Breast epithelium (tissue), 4 donors: ENCODE results near the gene EXOC3L1. TPM values are rescaled to one million over a fixed set of nuclear protein-coding genes. Genes with fewer than 3 reads are reported as not detected.

Experiments
- DNase-seq, 2 donors: peaks; one replicate each; pipeline ENCODE4 v3.0.0-alpha.2; 2019; ENCODE audit warnings: low spot score in 2 of 2
- H3K27ac ChIP-seq, 2 donors: fragments of 200-600 bp; sonication (generic) in 1 of 2; one replicate each; pipeline ENCODE4 v1.5.1; 2016 to 2019; ENCODE audit warnings: mild to moderate bottlenecking in 1 of 2
- H3K27me3 ChIP-seq, 2 donors: fragments of 200-600 bp; sonication (generic) in 1 of 2; one replicate each; pipeline versions ENCODE4 v1.5.1 to v1.6.0; 2017 to 2019; ENCODE audit warnings: control low read depth in 1 of 2, mild to moderate bottlenecking in 1 of 2
- H3K36me3 ChIP-seq: fragments of 200-600 bp; one replicate; pipeline ENCODE4 v1.5.1; 2019
- H3K4me1 ChIP-seq, 2 donors: fragments of 200-600 bp; sonication (generic); one replicate each; pipeline ENCODE4 v1.5.1; 2016 to 2019; ENCODE audit warnings: control low read depth in 1 of 2
- H3K4me3 ChIP-seq, 3 donors: fragments of 200-600 bp; sonication (generic); 1 replicate in 2 of 3; 2 replicates in 1 of 3; pipeline ENCODE4 v1.5.1; 2016 to 2019; ENCODE audit warnings: mild to moderate bottlenecking in 3 of 3, moderate library complexity in 2 of 3
- H3K9me3 ChIP-seq, 2 donors: fragments of 200-600 bp; sonication (generic) in 1 of 2; one replicate each; pipeline ENCODE4 v1.5.1; 2016 to 2019; ENCODE audit warnings: control low read depth in 1 of 2
- CTCF ChIP-seq, 3 donors: fragments of 450-650 bp; IDR thresholded peaks; one replicate each; pipeline ENCODE4 v1.5.1; 2016 to 2017; ENCODE audit warnings: antibody characterized with exemption in 3 of 3, mild to moderate bottlenecking in 3 of 3, moderate library complexity in 3 of 3
- POLR2A ChIP-seq: fragments of 450-650 bp; IDR thresholded peaks from one replicate; pipeline ENCODE4 v1.6.1; 2016; ENCODE audit warnings: antibody characterized with exemption, mild to moderate bottlenecking, moderate library complexity
- POLR2AphosphoS5 ChIP-seq, 3 donors: sonication (generic); formaldehyde crosslinking; IDR thresholded peaks; one replicate each; pipeline ENCODE4 v1.6.1; 2017; ENCODE audit warnings: antibody characterized with exemption in 3 of 3
- intact Hi-C: fragments of 100-400 bp; cut with DNase I; formaldehyde crosslinking; loops from one replicate; pipeline ENCODE4 v1.15.1; 2023; ENCODE audit warnings: low total_unique reads
- total RNA-seq, 3 donors: library from RNA; depleted of rRNA; stranded (reverse); fragments of >200 nt; gene quantifications; one replicate each; pipeline ENCODE4 v1.1.0, GENCODE V29; 2016

Gene EXOC3L1
- total RNA-seq, 3 donors from 2014 or later, result 1.1 to 3.6 (median 2.2) TPM

GRCh38 chr16:67173323-67173722 is 16.6 kb downstream of the EXOC3L1 start:
- no peak for DNase-seq
- intact Hi-C loops, result loop anchor here (10.0 kb wide), 1 partner anchor 241 kb away; the partner anchor contains the start of gene ZDHHC1
- no peaks in the 10 kb centered on the region for H3K9me3 ChIP-seq
- no peaks in the 10 kb centered on the region for H3K36me3 ChIP-seq
- peak overlapping the region; percentile 37 to 75 (median 59) for H3K4me3 ChIP-seq
- TF ChIP-seq CTCF (IDR thresholded peaks at IDR 0.05) (no peak), POLR2AphosphoS5 (IDR thresholded peaks at IDR 0.05) (no peak), POLR2A (no peak)
- H3K4me1 ChIP-seq, result peaks cover 5 to 16% of the 10 kb centered on the region in 2 donors
- H3K27me3 ChIP-seq, result no peaks in the 10 kb centered on the region
- H3K27ac ChIP-seq, result peak overlapping the region; percentile 89 to 96

- no peaks in the 10 kb centered on the region for H3K27me3 ChIP-seq
- peak in 1 of 3 donors; percentile 18 for TF ChIP-seq POLR2AphosphoS5 (IDR thresholded peaks at IDR 0.05)
- TF ChIP-seq CTCF (IDR thresholded peaks at IDR 0.05), result no peak
- H3K36me3 ChIP-seq, result no peaks in the 10 kb centered on the region
- intact Hi-C loops, result loop anchor here (10.0 kb wide), 1 partner anchor 244 kb away; the partner anchor contains the start of gene ZDHHC1
- H3K4me1 ChIP-seq, result peaks cover 5 to 11% of the 10 kb centered on the region in 2 donors
- peak overlapping the region; percentile 41 to 76 (median 57) for H3K4me3 ChIP-seq
- peak overlapping the region; percentile 95 for H3K27ac ChIP-seq
- no peak for DNase-seq
- H3K9me3 ChIP-seq, result no peaks in the 10 kb centered on the region
Measured at GRCh38 chr16:67170949-67171649, 18.8 kb downstream of the EXOC3L1 start.

DNA sequence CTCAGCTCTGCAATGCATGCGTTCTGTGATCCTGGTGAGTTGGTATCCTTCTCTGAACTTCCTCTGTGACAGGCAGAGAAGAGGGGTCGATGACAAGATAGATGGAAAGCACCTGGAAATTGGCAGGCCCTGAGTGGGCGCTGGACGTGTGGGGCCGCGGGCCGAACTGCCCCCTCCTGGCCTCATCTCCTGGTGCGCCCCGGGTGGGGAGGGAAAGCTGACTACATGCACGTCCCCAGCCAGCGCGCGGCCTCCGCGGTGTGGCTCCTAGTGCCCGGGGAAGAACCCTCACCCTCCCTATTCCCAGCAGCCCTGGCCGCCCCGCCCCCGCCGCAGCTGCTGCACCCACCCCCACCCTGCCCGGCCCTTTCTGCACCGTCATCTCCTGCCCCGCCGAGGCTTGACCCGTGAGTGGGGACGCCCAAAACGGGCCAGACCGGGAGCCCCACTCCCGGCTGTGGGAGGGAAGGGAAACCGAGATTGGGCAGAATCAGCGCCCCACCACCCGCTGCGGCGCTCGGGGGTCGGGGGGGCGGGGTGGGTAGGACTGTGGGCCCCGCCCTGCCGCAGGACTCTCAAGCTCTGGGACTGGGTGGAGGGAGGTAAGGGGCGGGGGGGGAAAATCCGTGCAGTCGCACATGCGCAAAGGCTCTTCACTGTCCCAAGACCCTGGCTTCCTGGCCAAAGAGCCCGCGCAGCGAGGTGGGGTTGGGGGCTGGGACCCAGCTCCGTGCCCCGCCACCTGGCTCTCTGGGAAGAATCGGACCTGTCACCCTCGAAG is 19.6 kb downstream of the EXOC3L1 start, which contains the start of gene NOL3:
NOL3 (plus strand) TSS at position 371 of the 781 bp plus-strand sequence.
- no peaks in the 10 kb centered on the region for H3K9me3 ChIP-seq
- H3K27me3 ChIP-seq, result no peaks in the 10 kb centered on the region
- peak within 1 kb of the TSS; percentile 41 to 76 (median 57) for H3K4me3 ChIP-seq
- DNase-seq, result peak; percentile 76 to 84
- intact Hi-C loops, result loop anchor here (10.0 kb wide), 1 partner anchor 244 kb away; the partner anchor contains the start of gene ZDHHC1
- H3K27ac ChIP-seq, result peak within 1 kb of the TSS; percentile 95
- H3K4me1 ChIP-seq, result peaks cover 5 to 11% of the 10 kb centered on the region in 2 donors
- TF ChIP-seq CTCF (IDR thresholded peaks at IDR 0.05) (no peak), POLR2A (no peak), POLR2AphosphoS5 (IDR thresholded peaks at IDR 0.05) (peak; percentile 19 to 49 (median 22))
- no peaks in the 10 kb centered on the region for H3K36me3 ChIP-seq

GRCh38 chr16:67169642-67170167 is 20.2 kb downstream of the EXOC3L1 start:
- H3K4me1 ChIP-seq, result peaks cover 5 to 9% of the 10 kb centered on the region in 2 donors
- H3K27me3 ChIP-seq, result no peaks in the 10 kb centered on the region
- TF ChIP-seq CTCF (IDR thresholded peaks at IDR 0.05) (peak in 1 of 3 donors; percentile 15), POLR2A (no peak), POLR2AphosphoS5 (IDR thresholded peaks at IDR 0.05) (no peak)
- H3K27ac ChIP-seq, result peak overlapping the region; percentile 95
- intact Hi-C loops, result loop anchor here (10.0 kb wide), 1 partner anchor 245 kb away; the partner anchor contains the start of gene ZDHHC1
- no peaks in the 10 kb centered on the region for H3K36me3 ChIP-seq
- no peaks in the 10 kb centered on the region for H3K9me3 ChIP-seq
- no peak for DNase-seq
- peak overlapping the region; percentile 41 to 76 (median 57) for H3K4me3 ChIP-seq
